Measurements from ENCODE around the gene NTSR1.

NTSR1 gene

DNA sequence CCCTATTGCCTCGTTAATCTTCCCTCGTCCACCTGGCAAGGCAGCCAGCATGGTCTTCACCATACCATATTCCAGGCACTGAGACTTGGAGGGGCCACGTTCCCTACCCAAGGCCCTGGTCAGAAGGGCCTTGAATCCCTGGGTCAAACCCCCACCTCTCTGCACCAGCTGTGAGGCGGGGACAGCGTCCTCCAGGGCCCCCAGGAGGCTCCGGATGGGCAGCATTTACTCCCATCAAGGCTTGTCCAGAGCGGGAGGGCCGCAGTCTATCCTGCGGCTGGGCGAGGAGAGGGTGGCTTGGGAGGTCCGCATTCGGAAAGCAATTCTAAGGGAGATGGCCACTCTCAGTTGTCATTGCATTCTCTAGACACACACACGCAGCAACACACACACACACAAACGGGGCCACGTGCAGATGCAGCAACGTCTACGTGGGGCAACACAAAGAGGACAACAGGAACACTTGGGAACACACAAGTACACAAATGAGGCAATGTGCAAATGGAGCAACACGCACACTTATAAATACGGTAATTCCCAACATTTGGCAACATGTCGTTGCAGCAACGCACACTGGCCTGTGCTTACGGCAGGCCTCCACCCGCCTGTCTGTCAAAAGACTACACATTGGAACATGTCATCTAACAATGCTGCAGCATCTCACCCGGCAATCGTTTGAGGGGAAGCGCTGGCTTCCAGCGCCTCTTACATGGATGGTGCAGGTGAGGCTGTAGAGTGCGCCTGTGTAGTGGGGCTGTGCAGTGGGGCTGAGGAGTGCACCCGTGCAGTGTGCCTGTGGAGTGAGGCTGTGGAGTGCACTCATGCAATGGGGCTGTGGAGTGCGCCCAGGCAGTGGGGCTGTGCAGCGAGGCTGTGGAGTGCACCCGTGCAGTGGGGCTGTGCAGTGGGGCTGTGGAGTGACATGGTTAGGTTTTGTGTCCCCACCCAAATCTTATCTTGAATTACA is 12.9 kb upstream of the NTSR1 start:
- no peak for DNase-seq

DNA sequence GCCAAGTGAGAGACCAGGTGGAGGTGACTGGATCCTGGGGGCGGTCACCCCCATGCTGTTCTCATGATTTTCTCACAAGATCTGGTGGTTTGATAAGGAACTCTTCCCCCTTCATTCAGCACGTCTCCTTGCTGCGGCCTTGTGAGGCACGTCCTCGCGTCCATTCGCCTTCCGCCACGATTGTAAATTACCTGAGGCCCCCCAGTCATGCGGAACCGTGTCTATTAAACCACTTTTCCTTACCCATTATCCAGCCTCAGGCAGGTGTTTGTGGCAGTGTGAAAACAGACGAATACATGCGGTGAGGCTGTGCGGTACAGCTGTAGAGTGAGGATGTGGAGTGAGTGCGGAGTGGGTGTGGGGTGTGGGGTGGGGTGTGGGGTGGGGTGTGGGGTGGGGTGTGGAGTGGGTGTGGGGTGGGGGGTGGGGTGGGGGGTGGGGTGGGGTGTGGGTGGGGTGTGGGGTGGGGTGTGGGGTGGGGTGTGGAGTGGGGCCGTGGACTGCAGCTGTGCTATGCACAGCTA is 12.1 kb upstream of the NTSR1 start:
- DNase-seq = no peak

DNA sequence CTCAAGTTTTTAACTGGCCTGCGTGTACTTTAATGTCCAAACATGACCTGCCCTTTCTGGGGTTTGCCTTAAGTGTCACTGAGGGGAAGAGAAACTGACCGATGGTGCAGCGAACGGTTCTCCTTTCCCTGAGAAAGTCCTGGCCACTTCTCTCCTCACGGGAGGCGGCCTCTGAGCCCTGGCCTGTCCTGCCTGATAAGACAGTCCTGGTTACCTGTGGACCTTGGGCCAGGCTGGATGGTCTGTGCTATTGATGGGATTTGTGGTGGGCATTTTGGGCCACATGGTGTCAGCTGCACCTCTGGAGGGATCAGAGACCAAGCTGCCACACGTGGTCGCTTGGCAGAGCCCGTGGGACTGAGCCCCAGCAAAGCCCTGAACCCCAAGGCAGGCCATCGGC is 11.6 kb upstream of the NTSR1 start:
- no peak for DNase-seq

DNA sequence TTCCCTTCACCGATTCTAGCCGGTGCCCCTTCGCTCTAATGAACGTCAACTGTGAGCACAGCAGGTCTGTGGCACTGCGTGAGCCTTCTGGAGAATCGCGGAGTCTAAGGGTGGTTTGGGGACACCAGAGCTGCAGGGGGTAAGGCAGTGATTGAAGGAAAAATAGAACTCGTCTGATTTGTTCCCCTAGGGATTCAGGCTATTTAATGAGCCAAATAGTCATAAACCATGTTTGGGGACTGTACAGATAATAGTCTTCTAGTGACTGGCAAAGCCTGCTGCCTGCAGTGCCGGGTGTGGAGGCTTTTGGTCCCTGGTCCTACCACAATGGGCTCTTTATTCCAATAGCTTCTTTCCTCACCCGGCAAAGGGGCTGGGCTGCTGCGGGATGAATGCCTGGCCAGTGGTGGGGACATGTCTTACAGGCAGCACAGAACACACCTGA is 11.1 kb upstream of the NTSR1 start:
- no peak for DNase-seq

GRCh38 chr20:62698231-62698630 is 10.4 kb upstream of the NTSR1 start:
- DNase-seq = no peak

GRCh38 chr20:62699296-62699695 is 9.3 kb upstream of the NTSR1 start:
- no peak for DNase-seq

- DNase-seq = no peak
Observed at GRCh38 chr20:62699741-62700140, 8.9 kb upstream of the NTSR1 start.

- no peak for DNase-seq
Observed at GRCh38 chr20:62700261-62700930, 8.2 kb upstream of the NTSR1 start.

DNA sequence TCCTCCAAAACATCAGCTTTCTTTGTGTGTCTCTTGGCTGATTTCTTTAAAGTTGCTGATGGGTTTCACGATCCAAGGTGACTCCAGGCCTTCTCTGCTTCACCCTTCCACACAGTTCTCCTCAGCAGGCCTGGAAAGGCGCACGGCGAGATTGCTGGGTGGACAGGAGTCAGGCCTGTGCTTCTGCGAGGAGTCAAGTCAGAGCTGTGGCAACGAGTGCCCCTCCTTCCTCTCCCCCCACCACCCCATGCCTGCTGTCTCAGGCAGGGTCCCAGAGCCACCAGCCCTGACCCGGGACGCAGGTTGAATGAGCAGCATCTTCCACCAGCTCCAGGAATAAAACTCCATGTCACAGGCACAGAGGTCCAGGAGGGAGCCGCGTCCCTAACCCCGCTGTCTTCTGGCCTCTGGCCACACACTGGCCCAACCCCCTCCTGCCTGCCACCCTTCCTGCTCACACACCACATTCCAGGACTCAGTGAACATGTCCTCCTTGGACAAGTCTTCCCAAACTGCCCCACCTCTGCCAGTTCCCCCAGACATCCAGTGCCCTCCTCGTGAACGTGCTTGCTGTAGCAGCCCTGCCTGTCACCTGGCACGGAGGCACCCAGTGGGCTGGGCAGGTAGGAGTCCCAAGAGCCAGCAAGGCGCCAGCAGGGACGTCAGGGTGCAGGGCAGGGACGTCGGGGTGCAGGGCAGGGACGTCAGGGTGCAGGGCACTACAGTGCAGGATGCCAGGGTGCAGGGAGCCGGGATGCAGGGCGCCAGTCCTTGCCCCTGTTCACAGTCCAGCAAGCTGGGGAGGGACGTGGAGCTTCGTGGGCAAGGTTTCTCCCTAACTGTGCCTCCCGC is 7.2 kb upstream of the NTSR1 start:
- no peak for DNase-seq

DNA sequence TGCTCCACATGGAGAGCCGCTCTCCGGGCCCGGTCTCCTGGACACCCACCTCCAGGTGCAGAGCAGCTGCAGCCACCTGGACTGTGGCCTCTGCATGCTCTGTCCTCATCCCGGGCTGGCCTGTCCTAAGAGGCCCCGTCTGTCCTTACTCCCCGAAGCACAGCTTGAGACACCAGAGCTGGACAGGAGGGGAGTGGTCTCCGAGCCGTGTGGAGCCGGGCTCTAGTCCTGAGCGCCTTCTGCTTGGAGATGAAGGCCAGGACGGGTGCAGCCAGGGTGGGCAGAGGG is 6.7 kb upstream of the NTSR1 start:
- DNase-seq = no peak

DNA sequence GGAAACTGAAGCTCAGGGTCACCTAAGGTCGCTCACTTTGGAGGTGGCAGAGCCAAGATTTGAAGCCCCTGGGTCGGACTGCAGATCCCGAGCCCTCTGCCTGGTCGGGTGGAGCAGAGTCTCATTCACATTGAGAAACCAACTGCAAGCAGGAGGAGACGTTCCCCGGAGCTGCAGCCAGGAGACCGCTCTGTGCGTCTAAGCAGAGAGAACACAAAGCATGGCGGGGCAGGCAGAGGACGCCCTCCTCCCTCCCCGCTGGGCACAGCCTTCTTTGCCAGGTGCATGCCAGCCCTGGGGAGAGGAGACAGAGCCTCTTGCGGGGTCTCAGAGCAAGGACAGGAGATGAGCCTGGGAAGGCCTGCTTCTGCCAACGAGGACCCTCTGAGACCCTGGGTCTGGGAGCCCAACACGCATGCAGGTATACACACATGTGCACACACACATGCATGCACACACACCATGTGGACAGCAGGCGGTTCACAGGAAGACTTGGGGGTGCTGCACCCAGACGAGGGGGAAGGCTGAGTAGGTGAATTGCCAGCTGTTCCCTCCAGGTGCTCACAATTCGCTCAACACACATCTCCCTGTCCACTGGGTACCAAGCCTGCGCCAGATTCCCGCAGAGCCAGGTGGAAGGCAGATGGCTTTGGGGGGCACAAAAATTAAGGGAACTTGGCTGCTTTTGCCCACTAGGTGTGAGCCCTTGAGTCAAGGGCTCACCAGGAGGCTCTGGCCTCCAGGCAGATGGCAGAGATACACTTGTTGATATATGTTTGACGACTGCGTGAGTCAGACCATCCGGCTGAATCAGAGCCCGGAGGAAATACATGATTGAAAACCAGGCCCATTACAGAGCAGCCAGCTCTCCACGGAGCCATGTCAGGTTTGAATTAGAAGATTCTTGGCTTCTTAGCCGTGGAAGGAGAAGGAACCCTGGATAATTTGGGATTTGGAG is 5.5 kb upstream of the NTSR1 start:
- peak; percentile 24 for DNase-seq

GRCh38 chr20:62703853-62704228 is 4.8 kb upstream of the NTSR1 start:
- no peak for DNase-seq

DNA sequence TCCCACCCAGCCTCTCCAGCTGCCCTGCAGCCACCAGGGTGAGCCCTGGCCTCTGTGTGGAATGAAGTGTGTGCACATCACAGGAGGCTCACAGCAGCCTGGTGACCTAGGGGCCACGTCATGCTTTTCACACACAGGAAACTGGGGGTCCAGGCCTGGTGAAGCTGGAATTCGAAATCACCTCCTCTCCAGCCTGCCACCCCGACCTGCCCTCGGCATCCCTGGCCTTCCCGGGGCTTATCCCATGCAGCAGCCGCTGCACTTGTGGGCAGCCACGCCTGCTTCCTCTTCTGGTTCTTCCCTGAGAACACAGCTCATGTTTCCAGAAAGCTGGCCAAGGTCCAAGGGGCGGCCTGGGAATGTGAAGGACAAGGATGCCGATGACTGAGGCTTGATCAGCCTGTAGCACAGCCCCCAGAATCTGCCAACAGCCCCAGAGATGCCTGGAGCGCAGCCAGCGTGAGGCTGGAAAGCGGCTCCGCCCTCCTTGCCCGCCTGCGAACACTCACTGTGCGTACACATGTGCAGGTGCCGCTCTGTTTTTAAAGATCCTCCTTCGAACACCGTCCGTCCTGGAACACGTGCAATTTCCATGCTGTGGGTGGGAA is 4.2 kb upstream of the NTSR1 start:
- no peak for DNase-seq

GRCh38 chr20:62705627-62706026 is 3.0 kb upstream of the NTSR1 start:
- no peak for DNase-seq

DNA sequence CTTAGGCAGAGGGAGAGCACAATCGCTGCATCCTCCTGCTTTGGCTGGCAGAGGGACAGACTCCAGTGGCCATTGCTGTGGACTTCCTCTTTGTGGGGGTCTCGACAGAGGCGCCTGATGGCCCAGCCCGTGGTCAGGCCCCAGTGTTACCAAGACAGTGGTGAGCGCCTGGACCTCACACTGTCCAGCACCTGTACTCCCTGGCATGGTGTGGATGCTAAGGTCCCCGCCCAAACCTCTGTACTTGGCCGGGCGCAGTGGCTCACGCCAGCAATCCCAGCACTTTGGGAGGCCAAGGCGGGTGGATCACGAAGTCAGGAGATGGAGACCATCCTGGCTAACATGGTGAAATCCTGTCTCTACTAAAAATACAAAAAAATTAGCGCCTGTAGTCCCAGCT is 2.3 kb upstream of the NTSR1 start:
- DNase-seq = no peak

DNA sequence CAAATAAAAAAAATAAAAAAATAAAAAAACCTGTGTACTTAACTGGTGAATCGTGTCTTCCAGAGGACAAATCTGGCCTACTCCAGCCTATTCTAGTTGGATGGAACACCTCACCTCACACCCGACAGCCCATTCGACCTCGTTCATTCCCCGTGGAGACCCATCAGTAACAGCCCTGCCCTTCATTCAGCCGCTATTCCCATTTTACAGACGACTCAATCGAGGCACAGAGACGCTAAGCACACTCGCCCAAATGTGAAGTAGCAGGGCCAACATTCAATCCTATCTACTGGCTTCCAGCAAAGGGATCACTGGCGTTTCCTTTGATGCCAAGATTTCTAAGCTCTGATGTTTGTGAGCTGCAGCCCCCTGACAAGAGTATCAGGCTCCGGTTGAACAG is 1.8 kb upstream of the NTSR1 start:
- no peak for DNase-seq

GRCh38 chr20:62707276-62707920 is 1.2 kb upstream of the NTSR1 start:
- no peak for DNase-seq

DNA sequence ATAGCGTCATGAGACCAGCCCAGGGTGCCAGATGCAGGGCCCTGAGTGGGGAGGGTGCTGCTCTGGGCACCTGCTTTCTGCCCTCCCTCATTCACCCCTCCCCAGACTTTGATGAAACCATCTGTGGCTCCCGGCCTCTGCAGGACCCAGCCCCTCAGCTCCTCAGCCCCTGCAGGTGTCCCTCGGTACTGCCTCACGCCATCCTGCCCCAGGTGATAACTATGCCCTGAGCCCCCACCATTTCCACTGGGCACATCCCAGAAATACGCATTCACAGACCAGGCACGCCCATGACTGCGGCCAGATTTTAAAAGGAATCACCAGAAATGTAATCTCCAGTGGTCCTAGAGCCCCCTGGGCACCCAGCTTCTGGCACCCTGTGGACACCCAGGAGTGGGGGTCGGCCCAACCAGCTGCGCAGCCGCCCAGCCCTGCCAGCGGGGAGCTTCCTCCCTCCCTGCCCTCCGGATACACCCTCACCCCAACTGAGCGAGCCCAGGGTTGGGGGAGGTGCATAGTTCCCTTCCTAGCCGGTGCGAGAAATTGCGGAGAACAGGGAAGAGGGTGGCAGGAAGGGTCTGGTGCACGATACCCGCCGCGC is 615 bp upstream of the NTSR1 start:
- DNase-seq = no peak

- DNase-seq = no peak
Observed at GRCh38 chr20:62709537-62709905, 885 bp downstream of the NTSR1 start.

DNA sequence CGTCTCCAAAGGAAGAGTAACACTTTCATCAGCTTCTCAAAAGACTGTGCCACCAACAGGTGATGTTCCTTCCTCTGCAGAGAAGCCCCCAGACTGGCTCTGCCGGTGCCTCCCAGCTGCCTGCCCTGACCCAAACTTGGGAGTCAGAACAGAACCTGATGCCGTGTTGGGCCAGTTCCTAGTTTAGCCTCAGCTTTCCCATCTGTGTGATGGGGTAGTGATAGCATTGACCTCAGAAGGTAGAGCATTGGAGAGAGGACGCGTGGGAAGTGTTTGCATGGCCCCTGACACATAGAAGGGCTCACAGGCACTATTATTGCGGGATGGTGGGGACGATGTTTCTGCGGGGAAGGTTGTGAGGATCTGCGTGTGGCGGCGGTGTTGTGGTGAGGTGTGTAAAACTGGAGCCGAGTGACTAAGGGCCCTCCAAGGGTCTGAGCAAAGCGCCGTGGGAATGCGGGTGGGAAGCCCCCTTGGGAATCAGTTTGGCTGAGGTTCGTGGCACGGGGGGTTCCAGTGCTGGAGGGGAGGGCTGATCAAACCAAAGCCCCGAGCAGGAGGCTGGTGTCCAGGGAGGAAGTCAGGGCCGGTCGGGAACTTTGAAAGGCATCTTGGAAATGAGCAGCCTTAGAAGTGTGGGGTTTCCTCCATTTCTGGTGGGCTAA is 1.7 kb downstream of the NTSR1 start:
- DNase-seq = no peak

All from activated effector memory CD4-positive, alpha-beta T cell treated with Interleukin-2 at 50 U/mL for 16 hours (primary cell).